CD4-positive, alpha-beta T cell treated with Interleukin-17A for 1 hour (primary cell): ENCODE results near the gene NGLY1.

Experiments
- DNase-seq: peaks from one replicate; pipeline ENCODE4 v3.0.0-alpha.2; 2020

Gene NGLY1

DNA sequence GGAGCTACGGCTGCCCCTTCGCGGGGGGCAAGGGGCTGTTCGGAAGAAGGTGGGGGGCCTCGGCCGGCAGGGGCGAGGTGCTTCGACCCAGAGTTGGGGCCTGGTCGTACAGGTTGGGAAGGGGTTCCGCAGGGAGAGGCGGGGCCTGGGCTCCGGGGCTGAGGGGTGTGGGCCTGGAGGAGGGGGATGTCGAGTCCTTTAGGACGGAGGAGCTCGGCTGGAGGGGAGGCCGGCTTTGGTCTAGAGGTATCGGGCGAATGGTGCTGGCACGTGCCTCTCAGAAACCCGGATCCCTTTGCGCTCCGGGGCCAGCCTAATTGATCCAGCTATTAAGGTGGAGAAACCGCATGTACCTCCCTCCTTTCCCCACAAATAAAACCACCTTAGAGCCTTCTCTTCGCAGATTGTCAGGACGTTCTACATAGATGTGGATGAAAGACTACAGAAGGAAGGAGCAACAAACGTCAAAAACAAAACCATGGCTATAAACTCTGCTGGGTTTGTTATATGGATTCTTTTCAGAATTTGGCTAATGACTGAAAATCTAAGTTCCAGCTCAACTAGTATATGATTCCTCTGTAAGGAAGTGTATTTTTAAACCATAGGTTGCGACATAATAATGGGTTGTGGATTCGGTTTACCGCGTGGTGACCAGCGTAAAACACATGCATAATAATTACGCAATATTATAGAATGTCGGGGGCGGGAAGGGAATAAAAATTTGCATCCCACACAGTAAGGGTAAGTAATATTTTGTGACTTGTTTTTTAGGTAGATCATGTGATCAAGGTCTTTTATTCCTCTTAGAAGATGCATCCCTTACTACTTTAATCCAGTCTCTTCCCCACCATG lies 644 bp upstream of the NGLY1 start:
- no peak for DNase-seq

DNA sequence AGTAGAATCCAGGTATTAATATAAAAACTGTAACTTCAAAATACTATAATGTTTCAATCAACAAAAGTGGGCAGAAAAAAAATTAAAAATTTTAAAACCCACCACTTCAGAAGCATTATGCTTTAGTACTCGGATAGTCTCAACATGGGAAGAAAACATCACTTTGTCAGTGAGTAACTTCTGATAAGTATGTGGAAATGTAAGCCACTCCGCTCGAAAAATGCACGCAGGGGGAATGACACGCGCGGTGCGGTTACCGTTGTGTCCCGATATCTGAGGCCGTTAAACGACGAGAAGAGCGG lies 656 bp downstream of the NGLY1 start:
- DNase-seq: no peak

DNA sequence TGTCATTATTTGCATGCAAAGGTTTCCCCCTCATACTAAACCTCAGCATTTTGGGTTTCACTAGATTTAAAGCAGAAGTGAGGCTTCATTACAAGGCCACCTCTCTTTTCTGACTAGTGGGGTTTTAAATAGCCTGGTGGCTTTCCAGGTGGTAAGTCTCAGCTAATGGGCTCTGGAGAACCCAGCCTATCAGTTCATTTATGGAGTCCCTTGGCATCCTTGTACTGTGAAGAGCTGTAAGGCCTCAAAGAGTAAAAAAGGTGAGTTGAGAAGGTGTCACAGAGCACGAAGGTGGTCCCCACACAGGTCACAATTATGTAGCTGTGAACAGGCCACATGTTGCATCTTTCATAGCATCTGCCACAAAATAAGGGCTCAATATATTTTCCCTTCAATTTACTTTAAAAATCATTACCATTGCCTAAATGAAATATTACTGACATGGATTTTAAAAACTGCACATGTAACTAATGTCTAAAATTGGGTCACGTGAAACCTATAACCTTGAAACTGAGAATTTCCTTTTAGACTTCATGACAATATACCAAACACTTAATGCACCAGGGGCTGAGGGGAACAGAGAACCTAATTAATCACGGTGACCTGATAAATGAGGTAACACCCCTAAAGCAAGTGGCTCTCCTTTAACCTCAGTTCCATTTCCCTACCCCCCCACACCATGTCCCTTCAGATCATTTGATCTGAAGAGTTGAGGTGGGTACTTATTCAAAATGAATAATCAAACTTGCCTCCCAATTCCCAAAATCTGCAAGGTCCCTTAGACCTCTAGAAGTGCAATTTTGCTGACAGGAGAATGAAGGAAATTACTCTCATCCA lies 1.3 kb downstream of the NGLY1 start:
- no peak for DNase-seq

DNA sequence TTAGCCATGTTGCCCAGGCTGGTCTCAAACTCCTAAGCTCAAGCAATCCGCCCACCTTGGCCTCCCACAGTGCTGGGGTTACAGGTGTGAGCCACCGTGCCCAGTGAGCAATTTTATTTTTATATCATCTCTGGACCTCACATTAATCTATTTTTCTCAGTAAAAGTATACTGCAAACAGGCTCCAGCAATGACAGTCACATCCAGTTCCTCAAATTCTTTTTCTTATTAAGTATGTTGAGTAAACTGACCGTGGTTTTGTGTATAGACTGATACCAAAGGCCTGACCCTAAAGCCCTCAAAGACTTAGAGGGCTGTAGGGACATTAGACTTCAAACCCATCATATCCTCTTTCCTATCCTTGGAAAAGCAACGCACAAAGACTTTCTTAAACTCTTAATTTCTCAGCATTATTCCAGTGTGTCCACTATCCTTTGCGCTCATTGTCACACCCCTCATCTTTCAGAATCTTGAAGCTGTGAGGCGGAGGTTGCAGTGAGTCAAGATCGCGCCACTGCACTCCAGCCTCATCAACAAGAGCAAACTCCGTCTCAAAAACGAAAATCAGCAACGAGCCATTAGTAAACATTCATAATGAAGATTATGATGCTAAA lies 2.0 kb downstream of the NGLY1 start:
- DNase-seq: no peak

DNA sequence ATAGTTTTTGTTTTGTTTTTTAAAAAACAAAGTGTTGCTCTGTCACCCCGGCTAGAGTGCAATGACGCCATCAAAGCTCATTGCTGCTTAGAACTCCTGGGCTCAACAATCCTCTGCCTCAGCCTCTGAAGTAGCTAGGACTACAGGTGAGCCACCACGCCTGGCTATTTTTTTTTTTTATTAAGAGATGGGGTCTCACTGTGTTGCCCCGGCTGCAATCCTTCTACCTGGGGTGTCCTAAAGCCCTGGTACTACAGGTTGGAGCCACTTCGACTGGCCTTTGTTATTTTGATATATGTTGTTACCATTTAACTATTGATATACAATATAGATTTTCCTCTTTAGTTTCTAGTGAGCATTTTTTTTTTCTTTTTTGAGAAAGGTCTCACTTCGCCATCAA lies 2.6 kb downstream of the NGLY1 start:
- no peak for DNase-seq

DNA sequence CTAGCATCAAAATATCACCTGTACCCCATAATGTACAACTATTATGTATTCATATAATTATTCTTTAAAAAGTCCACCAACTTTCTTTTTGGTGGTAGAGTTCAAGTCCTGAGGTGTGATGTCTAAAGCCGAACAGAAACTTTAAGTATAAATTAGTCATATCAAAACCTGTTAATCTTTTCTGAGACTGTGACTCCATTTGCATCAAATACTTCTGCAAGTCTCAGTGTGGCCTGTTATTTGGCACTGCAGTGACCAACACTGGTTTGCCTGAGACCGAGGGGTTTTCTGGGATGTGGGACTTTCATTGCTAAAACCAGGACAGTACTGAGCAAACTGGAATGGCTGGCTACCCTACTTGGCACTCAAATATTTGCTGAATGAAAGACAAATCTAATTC lies 7.3 kb downstream of the NGLY1 start:
- DNase-seq: no peak

DNA sequence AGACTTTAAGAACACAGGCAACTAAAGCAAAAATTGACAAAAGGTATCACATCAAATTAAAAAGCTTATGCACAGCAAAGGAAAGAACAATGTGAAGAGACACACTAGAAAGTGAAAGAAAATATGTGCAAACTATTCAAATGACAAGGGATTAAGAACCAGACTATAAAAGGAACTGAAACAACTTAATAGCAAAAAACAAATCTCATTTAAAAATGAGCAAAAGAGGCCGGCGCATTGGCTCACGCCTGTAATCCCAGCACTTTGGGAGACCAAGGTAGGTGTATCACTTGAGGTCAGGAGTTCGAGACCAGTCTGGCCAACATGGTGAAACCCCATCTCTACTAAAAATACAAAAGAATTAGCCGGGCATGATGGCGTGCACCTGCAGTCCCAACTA lies 14.4 kb downstream of the NGLY1 start:
- DNase-seq: no peak

DNA sequence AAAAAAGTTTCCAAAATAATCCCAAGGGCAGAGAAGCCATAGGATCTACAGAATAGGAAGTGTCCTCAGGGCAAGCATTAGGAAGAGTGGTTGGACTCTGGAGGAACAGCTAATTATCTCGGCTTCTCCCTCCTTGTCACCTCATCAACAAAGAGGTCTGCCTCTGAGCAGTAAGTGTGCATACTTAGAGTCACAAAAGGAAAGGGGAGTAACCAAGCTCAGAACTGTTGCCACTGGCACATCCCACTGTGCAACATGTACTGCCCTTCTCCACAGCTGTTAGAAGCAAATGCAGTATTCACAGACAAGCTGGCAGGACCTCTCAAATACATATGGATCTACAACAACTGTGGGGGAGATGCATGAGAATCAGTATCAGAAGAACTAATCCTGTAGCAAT lies 31.5 kb downstream of the NGLY1 start:
- DNase-seq: no peak

DNA sequence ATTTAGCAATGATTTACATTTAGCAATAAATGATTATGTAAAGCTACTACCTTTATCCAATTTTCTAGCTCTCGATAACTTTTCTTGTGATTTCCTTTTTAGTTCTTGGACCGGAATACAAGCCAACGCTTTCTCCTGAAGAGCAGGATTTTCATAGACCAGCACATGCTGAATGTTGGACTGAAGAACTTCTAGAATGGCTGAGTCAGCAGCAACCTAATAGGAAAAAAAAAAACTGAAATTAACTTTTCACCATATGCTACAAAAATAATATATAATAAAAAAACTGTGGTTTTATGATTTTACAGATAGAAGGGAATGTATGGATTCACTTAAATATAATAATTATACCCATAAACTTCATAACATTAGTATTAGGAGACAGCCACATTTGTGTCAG lies 32.2 kb downstream of the NGLY1 start:
- DNase-seq: no peak

DNA sequence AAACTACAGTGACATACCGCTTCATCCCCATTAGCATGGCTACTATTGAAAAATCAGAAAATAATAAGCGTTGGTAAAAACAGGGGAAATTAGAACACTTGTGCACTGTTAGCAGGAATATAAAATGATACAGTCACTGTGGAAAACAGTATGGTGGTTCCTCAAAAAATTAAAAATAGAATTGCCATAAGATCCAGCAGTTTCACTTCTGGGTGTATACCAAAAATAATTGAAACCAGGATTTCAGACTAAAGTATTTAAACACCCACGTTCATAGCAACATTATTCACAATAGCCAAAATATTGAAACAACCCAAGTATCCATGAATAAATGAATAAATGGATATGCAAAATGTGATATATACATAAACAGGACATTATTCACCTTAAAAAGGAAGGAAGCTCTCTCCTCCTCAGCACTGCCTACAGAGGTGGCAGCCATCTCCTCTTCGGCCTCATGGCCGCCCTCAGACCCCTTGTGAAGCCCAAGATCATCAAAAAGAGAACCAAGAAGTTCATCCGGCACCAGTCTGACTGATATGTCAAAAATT lies 34.1 kb downstream of the NGLY1 start:
- no peak for DNase-seq

DNA sequence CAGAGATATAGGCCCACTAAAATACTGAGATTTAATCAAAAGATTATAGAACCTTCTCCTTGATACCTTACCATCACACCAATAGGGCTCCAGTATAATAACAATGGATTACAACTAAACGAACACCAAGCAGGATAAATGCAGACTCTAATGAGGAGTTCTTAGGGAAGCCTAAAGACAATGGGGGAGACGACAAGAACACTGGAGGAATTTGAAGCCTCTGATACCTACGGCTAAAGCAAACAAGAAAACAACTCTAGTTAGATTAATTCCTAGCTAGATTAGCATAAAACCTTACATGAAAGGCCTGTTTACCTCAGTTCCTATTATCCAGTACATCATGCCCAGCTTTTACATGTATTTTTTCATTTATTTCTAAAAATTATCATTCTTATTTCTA lies 35.1 kb downstream of the NGLY1 start:
- no peak for DNase-seq

DNA sequence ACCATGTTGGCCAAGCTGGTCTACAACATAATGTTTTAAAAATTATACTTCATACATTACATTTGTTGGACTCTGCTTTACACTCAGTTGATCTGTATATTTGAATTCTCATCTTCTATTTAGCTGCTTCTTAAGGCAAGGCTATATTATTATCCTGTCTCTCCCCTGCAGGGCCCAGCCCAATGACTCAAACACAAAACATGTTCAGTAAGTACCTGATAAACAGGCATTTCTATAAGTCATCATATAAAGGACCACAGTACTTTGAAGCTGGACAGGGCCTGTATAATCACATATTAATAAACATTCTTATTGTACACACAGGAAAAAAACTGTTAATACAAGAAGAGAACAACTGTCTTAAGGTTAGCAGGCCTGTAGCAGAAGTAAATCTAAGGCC lies 36.2 kb downstream of the NGLY1 start:
- no peak for DNase-seq

DNA sequence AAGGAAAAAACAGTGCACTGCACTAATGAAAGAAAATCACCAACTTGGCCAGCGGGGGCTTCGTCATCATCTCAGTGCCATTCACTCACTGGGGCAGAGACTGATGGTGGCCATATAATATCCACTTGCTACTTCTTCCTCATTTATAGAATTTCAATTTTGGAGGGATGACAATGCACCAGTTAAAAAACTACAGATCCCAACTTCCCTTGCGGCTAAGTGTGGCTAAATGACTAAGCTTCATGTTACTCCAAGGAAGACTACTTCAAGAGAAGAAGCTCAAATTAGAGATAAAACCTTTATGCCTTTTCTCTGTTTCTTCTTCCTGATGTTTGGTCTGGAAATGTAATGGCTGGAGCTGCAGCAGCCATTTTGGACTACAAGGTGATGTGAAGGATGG lies 38.8 kb downstream of the NGLY1 start:
- no peak for DNase-seq

DNA sequence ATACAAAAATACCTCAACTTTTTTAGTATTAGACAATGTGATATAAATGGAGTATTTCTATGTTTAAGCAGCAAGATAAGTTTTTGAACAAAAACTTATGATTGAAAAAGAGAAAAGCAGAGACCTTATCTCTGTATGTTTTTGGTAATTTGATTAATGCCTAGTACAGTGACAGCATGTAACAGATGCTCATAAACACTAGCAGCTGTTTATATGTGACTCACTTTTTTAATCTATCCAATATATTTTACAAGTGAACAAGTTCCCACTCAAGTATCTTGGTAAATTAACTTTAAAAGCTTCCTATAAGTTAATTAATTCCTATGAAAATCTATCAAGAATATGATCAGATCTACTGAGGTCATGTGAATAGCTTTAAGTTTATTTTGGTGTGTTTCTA lies 55.1 kb downstream of the NGLY1 start:
- no peak for DNase-seq

DNA sequence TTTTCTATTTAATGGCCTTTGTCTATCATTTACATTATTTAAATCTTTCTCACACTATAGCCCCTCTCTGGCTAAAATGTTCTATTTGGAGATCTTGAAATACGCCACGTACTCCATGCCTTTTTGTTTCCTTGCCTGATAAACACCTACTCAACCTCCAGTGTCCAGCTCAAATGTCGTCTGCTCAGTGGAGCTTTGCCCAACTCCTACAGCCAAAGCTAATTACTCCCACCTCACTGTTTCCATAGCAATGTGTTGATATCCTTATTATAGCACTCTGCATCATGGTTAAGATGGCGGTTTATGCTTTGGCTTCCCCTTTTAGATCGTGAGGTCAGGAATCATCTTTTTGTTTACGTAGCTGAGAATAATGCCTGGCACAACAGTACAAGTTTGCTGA lies 55.9 kb downstream of the NGLY1 start:
- no peak for DNase-seq

DNA sequence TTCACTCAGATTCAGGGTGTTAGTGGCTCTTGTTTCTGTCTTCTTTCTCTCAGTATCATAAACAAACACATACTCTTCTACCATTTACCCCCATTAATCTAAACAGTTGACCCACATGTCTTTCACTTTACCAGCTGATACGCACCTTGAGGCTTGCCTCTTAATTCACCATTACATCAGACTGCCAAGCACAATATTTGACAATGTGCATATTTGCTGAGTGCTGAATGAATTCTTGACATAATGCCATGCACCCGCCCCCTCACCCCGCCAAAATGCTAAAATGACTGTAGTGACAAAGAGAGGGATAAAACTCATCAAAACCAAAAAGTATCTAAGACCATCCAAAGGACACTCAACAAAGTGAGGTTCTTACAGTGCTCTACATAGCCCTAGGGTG lies 57.4 kb downstream of the NGLY1 start:
- DNase-seq: no peak

DNA sequence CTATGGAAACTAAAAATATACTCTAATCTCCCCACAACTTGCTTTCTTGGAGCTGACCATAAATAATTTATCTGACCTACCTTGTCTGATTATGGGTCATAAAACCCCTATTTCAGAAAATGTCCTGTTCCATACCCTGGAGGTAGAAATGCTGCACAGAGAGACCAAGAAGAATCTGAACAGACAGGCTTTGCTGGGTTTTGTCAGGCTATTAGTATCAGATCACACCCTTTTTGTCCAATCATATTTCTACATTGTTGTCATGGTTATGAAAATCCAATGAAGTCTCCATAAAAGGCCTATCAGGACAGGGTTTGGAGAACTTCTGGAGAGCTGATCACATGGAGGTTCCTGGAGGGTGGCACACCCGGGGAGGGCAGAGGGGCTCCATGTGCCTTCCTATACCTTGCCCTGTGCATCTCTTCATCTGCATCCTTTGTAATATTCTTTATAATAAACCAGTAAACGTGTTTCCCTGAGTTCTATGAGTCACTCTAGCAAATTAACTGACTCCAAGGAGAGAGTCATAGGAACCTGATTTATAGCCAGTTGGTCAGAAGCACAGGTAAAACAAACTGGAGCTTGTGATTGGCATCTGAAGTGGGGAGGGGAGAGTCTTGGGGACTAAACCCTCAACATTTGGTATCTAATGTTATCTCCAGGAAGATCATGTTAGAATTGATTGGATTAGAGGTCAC lies 58.1 kb downstream of the NGLY1 start:
- DNase-seq: no peak

DNA sequence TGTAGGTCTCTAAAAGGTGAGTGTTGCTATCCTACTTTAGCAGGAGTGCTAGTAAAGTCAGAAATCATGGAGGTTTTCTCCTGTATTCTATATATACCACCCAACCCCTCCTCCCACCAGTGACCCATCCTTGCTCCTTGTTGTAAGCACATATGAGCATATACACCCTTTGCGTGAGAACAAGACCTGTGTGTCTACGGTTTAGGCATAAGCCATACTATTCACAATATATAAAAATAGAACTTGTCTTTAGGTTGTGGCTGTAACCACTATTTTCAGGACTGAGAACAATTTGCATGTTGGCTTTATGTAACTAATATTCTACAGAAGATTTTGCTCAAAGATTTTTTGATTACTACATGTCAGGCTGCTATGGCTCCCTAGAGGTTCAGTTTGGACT lies 59.4 kb downstream of the NGLY1 start:
- DNase-seq: no peak

DNA sequence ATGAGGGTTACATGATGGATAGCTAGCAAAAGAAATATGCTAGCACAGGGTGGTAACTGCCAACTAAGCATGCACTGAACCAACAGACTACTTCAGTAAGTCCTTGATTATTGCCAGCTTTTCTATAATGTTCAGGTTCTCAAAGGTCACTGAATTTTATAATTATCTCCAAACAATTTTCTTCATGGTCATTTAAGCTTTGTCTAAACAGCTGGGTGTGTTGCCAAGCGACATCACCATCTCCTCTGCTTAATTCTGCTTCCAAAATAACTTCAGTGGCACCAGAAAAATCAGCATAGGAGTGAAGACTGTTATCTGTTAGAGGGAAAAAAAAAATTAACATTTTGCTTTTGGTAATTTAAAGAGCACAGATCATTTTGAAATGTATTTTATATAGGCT lies 63.9 kb downstream of the NGLY1 start:
- DNase-seq: no peak

DNA sequence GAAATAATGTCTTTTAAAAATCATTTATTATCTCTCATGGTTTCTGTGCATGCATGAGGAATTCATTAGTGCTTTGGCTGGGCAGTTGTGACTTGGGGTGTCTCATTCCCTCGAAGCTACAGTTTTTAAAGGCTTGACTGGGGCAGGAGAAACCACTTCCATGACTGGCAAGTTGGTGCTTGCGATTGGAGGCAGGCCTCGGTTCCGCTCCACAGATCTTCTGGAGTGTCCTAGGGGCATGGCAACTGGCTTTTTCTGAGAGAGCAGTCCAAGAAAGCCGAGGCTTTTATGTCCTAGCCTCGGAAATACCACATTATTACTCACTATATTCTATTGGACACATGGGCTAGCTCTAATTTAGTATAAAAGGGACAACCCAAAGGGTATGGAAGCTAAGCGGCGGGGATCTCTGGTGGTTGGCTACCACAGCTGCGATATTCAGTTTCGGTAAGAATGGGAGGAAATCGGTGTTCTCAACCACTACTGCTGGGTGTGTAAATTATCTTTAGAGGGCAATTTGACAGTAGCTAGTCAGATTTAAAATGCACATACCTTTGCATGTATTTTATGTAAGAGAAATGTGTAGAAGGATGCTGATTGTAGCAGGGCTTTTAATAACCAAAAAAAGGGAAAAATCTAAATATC lies 69.8 kb downstream of the NGLY1 start:
- DNase-seq: no peak

DNA sequence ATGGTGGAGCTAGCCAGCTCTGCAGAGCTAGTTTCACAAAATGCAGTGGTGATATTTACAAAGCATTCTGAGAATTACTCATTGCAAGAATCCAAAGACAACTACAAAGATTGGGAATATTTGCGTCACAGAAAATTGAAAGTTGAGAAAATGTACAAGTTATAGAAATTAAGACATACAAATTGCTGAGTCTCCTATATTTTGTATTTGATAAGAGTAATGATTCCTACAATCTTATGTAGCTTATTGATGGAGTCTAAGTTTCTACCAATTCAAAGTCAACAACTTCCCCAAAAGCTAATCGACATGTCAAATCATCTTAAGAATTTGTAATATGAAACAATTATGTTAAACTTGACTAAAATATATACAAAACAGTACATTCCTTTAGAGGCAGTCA lies 72.2 kb downstream of the NGLY1 start:
- DNase-seq: no peak

DNA sequence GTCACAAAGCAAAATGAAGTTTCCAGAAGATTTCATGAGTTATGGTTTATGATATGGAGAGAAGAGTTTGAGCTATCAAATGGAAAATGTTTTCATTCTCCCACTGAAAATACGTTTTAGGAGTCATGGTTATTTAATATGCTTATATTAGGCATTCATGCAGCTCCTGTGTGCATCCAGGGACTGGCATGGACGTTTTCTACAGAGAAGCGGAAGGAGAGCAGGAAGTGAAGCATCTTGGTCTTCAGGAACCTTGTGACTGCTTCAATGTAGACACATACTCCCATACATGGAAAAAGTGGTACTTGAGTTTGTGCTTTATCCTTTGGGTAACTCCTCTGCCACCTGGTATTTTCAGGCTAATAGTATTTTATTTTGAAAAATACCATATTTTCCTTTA lies 75.2 kb downstream of the NGLY1 start:
- DNase-seq: no peak
